Measurements from ENCODE around the gene FGF10. TPM values are rescaled to one million over a fixed set of nuclear protein-coding genes. Genes with fewer than 3 reads are reported as not detected.

The FGF10 gene
- total and polyA plus RNA-seq, 12 donors: 0.18 to 2.8 (median 1.1) TPM

DNA sequence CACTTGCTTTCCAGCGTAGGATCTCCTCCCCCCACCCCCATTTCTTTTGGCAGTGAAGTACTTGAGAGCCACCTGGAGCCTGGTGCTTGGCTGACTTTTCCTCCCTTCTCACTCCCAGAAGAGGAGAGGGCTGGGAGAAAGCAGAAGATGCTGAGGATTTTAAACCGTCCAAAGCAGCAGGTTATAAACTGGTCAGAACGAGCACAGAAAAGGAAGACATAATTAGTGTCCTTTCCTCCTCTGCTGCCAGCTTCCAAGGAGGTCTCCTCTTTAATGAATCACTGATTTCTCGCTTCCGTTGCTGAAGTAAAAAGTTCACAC is 563 bp upstream of the FGF10 start:
- WGBS, 4 donors: 5 to 12% (median 7%) methylated on average over 5 of the region's 5 CpGs
- Histone ChIP-seq H3K36me3 (replicated peaks in 1 of 2) (no peaks in the 10 kb centered on the region), H3K9me3 (replicated peaks in 1 of 3) (no peaks in the 10 kb centered on the region), H3K4me3 (peak overlapping the region in 2 of 4 donors; percentile 30 to 49), H3K4me1 (replicated peaks in 1 of 2) (peaks cover 7 to 11% of the 10 kb centered on the region in 2 donors), H3K27ac (peak overlapping the region in 1 of 5 donors; percentile 59), H3K27me3 (peaks cover 9% of the 10 kb centered on the region)
- DNase-seq: no peak
- TF ChIP-seq POLR2A (IDR thresholded peaks at IDR 0.05): no peak
- TF ChIP-seq, protein P1, sequence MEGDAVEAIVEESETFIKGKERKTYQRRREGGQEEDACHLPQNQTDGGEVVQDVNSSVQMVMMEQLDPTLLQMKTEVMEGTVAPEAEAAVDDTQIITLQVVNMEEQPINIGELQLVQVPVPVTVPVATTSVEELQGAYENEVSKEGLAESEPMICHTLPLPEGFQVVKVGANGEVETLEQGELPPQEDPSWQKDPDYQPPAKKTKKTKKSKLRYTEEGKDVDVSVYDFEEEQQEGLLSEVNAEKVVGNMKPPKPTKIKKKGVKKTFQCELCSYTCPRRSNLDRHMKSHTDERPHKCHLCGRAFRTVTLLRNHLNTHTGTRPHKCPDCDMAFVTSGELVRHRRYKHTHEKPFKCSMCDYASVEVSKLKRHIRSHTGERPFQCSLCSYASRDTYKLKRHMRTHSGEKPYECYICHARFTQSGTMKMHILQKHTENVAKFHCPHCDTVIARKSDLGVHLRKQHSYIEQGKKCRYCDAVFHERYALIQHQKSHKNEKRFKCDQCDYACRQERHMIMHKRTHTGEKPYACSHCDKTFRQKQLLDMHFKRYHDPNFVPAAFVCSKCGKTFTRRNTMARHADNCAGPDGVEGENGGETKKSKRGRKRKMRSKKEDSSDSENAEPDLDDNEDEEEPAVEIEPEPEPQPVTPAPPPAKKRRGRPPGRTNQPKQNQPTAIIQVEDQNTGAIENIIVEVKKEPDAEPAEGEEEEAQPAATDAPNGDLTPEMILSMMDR (IDR thresholded peaks at IDR 0.05): no peak
- intact Hi-C loops (cut with DNase I): no loop called here

GRCh38 chr5:44388321-44389089 is 715 bp downstream of the FGF10 start:
- TF ChIP-seq POLR2A (IDR thresholded peaks at IDR 0.05): no peak
- TF ChIP-seq, protein P1 (IDR thresholded peaks at IDR 0.05): no peak
- 1 to 3% (median 2%) methylated on average over 18 to 27 of the region's 27 CpGs for WGBS, 4 donors
- peaks cover 7 to 11% of the 10 kb centered on the region in 2 donors for H3K4me1 ChIP-seq (replicated peaks in 1 of 2)
- no peaks in the 10 kb centered on the region for H3K36me3 ChIP-seq (replicated peaks in 1 of 2)
- peak in 5 of 7 donors; percentile 7 to 52 (median 16) for DNase-seq
- peak overlapping the region in 2 of 4 donors; percentile 30 to 49 for H3K4me3 ChIP-seq
- intact Hi-C loops (cut with DNase I): no loop called here
- peaks cover 9% of the 10 kb centered on the region for H3K27me3 ChIP-seq
- H3K27ac ChIP-seq: peak overlapping the region in 1 of 5 donors; percentile 7
- H3K9me3 ChIP-seq (replicated peaks in 1 of 3): no peaks in the 10 kb centered on the region

DNA sequence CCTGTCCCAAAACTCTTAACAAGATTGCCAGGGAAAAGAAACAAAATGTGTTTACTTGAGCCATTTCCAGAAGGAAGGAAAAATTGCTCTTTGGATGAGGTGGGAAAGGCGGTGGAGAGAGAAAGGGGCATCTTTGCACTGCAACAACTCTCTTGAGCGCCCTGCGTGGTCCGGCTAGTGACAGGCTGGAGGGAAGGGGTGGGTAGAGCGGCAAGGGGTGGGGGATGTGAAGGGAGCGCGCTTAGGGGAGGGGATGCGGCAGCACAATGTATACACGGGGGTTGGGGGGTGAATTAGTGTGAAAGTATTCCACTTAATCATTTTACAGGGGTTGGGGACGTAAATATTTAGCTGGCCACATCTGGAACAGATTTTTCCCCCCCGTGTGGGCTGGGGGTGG is 1.3 kb downstream of the FGF10 start:
- H3K9me3 ChIP-seq (replicated peaks in 1 of 3): no peaks in the 10 kb centered on the region
- H3K4me1 ChIP-seq (replicated peaks in 1 of 2): peaks cover 7 to 11% of the 10 kb centered on the region in 2 donors
- H3K36me3 ChIP-seq (replicated peaks in 1 of 2): no peaks in the 10 kb centered on the region
- TF ChIP-seq POLR2A (IDR thresholded peaks at IDR 0.05): no peak
- TF ChIP-seq, protein P1 (IDR thresholded peaks at IDR 0.05): no peak
- no peak for DNase-seq
- peaks cover 9% of the 10 kb centered on the region for H3K27me3 ChIP-seq
- 3 to 11% (median 7%) methylated on average over 11 of the region's 11 CpGs for WGBS, 4 donors
- peak overlapping the region in 1 of 4 donors; percentile 49 for H3K4me3 ChIP-seq
- intact Hi-C loops (cut with DNase I): no loop called here
- H3K27ac ChIP-seq: no peak overlapping the region

DNA sequence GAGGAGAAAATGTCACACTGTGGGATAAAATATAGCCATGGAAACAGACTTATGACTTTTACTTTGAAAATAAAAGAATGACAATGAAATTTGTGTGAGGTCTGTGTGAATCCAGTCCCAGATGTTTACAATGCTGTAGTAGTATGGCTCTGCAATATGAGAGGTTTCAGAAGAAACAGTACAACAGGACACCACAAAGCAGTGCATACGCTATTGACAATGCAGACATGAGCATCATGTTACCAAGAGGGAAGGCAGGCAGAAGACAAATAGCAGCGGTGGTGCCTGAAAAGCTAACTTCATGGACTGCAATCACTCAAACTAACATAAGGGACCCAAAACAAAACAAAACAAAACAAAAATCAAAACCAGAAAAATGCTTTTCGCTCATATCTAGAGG is 1.8 kb downstream of the FGF10 start:
- H3K36me3 ChIP-seq (replicated peaks in 1 of 2): no peaks in the 10 kb centered on the region
- TF ChIP-seq, protein P1 (IDR thresholded peaks at IDR 0.05): no peak
- no peak for TF ChIP-seq POLR2A (IDR thresholded peaks at IDR 0.05)
- 16 to 30% (median 17%) methylated on average over 3 of the region's 3 CpGs for WGBS, 4 donors
- H3K27ac ChIP-seq: no peak overlapping the region
- peaks cover 9% of the 10 kb centered on the region for H3K27me3 ChIP-seq
- H3K4me3 ChIP-seq: peak overlapping the region in 1 of 4 donors; percentile 13
- DNase-seq: no peak
- H3K4me1 ChIP-seq (replicated peaks in 1 of 2): peaks cover 7 to 11% of the 10 kb centered on the region in 2 donors
- H3K9me3 ChIP-seq (replicated peaks in 1 of 3): no peaks in the 10 kb centered on the region
- intact Hi-C loops (cut with DNase I): no loop called here
